ENCODE data around the gene ANKS6. TPM values are rescaled to one million over a fixed set of nuclear protein-coding genes. Genes with fewer than 3 reads are reported as not detected.

ANKS6 gene
- total and polyA plus RNA-seq, 9 of the 15 experiments (the other 6 are each of a cell fraction or from before 2014, with no cell fraction given), result 9.9 to 74.5 (median 36.9) TPM

DNA sequence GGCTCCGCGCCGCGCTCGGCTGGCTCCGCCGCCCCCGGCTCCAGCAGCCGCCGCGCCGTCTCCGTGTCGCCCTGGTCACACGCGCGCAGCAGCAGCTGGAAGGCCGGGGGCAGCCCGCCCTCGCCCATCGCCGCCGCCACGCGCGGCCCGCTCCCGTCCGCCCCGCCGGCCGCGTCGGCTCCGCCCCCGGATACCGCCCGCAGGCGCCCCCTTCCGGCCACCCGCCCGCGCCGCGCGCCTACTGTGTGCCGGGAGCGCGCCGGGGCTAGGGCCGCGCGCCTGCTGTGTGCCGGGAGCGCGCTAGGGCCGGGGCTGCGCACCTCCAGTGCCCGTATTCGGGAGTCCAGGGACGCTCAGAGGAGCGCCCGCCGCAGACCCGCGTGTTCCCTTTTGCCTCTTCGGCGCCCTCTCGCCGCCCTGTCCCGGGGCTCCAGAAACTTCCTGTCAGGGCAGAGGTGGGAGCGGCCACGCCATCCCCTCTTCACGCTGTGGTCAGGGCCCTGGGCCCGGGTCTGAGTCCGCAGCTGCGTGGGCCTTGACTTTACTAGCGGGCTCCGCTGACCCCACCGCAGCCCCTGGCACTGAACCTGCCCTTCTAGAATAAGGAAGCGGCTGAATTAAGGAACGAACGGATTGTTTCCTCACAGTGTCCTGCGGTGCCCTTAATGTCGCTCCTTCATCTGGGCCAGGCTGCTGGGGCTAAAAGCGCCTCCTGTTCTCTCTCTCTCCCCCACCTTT is at the start of gene ANKS6 (continued):
- TF ChIP-seq, protein P1, sequence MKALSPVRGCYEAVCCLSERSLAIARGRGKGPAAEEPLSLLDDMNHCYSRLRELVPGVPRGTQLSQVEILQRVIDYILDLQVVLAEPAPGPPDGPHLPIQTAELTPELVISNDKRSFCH (CRISPR knock-in tag; IDR thresholded peaks at IDR 0.05), result no peak
- TF ChIP-seq, protein P1 (tag; IDR thresholded peaks at IDR 0.05), result peak; percentile 58; the same call in 1 of the 2 replicates
- TF ChIP-seq, protein P2, sequence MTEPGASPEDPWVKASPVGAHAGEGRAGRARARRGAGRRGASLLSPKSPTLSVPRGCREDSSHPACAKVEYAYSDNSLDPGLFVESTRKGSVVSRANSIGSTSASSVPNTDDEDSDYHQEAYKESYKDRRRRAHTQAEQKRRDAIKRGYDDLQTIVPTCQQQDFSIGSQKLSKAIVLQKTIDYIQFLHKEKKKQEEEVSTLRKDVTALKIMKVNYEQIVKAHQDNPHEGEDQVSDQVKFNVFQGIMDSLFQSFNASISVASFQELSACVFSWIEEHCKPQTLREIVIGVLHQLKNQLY (CRISPR knock-in tag; conservative IDR thresholded peaks at IDR 0.05), result no peak
- TF ChIP-seq RBM15 (IDR thresholded peaks at IDR 0.05; ENCODE audit: insufficient read depth, low read length) (no peak), GABPB2 (CRISPR knock-in tag; conservative IDR thresholded peaks at IDR 0.05) (no peak), LCOR (CRISPR knock-in tag; IDR thresholded peaks at IDR 0.05) (no peak), ZNF431 (CRISPR knock-in tag; IDR thresholded peaks at IDR 0.05) (no peak), ZNF253 (CRISPR knock-in tag; conservative IDR thresholded peaks at IDR 0.05) (no peak), MCM2 (IDR thresholded peaks at IDR 0.05; ENCODE audit: low read depth) (no peak), ASH1L (IDR thresholded peaks at IDR 0.05; ENCODE audit: borderline replicate concordance, low read depth, partially characterized antibody) (no peak), MCM7 (IDR thresholded peaks at IDR 0.05) (no peak), CCAR2 (IDR thresholded peaks at IDR 0.05; ENCODE audit: low read depth, low read length) (no peak), HNRNPL (IDR thresholded peaks at IDR 0.05; ENCODE audit: low read depth, low read length) (no peak), KAT2B (IDR thresholded peaks at IDR 0.05; ENCODE audit: low read depth, low read length) (no peak), TBL1XR1 (IDR thresholded peaks at IDR 0.05; ENCODE audit: low read length in 2 of 2) (no peak; a peak in 1 of 4 replicates), HMGN3 (IDR thresholded peaks at IDR 0.05; ENCODE audit: borderline replicate concordance, extremely low read depth, insufficient read length, low read depth, low read length) (no peak)
- TF ChIP-seq, protein P3, sequence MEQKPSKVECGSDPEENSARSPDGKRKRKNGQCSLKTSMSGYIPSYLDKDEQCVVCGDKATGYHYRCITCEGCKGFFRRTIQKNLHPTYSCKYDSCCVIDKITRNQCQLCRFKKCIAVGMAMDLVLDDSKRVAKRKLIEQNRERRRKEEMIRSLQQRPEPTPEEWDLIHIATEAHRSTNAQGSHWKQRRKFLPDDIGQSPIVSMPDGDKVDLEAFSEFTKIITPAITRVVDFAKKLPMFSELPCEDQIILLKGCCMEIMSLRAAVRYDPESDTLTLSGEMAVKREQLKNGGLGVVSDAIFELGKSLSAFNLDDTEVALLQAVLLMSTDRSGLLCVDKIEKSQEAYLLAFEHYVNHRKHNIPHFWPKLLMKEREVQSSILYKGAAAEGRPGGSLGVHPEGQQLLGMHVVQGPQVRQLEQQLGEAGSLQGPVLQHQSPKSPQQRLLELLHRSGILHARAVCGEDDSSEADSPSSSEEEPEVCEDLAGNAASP (IDR thresholded peaks at IDR 0.05), result no peak
- TF ChIP-seq, protein P4, sequence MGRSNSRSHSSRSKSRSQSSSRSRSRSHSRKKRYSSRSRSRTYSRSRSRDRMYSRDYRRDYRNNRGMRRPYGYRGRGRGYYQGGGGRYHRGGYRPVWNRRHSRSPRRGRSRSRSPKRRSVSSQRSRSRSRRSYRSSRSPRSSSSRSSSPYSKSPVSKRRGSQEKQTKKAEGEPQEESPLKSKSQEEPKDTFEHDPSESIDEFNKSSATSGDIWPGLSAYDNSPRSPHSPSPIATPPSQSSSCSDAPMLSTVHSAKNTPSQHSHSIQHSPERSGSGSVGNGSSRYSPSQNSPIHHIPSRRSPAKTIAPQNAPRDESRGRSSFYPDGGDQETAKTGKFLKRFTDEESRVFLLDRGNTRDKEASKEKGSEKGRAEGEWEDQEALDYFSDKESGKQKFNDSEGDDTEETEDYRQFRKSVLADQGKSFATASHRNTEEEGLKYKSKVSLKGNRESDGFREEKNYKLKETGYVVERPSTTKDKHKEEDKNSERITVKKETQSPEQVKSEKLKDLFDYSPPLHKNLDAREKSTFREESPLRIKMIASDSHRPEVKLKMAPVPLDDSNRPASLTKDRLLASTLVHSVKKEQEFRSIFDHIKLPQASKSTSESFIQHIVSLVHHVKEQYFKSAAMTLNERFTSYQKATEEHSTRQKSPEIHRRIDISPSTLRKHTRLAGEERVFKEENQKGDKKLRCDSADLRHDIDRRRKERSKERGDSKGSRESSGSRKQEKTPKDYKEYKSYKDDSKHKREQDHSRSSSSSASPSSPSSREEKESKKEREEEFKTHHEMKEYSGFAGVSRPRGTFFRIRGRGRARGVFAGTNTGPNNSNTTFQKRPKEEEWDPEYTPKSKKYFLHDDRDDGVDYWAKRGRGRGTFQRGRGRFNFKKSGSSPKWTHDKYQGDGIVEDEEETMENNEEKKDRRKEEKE (IDR thresholded peaks at IDR 0.05; ENCODE audit: borderline replicate concordance in 1 of 2, control insufficient read depth in 1 of 2, low read depth in 2 of 2, low read length in 1 of 2), result no peak
- TF ChIP-seq, protein P5, sequence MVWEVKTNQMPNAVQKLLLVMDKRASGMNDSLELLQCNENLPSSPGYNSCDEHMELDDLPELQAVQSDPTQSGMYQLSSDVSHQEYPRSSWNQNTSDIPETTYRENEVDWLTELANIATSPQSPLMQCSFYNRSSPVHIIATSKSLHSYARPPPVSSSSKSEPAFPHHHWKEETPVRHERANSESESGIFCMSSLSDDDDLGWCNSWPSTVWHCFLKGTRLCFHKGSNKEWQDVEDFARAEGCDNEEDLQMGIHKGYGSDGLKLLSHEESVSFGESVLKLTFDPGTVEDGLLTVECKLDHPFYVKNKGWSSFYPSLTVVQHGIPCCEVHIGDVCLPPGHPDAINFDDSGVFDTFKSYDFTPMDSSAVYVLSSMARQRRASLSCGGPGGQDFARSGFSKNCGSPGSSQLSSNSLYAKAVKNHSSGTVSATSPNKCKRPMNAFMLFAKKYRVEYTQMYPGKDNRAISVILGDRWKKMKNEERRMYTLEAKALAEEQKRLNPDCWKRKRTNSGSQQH (CRISPR knock-in tag; IDR thresholded peaks at IDR 0.05), result no peak

All from K562 (cell line).